Measurements from ENCODE around the gene DCDC1. TPM values are rescaled to one million over a fixed set of nuclear protein-coding genes. Genes with fewer than 3 reads are reported as not detected.

The DCDC1 gene
- under 1 TPM in 3 of 4 donors, not detected in 1; 0.05 to 0.81 (median 0.42) TPM for total RNA-seq

- no peak for TF ChIP-seq POLR2A (IDR thresholded peaks at IDR 0.05)
- TF ChIP-seq CTCF (IDR thresholded peaks at IDR 0.05): no peak
- peak within 1 kb of the TSS; percentile 67 for H3K4me3 ChIP-seq (ENCODE audit: low read depth, poor library complexity, severe bottlenecking)
- intact Hi-C loops (cut with DNase I; ENCODE audit: low total_unique reads): no loop called here
- WGBS, 2 donors: 1% methylated on average over 53 of the region's 53 CpGs
- peak; percentile 87 to 97 for DNase-seq (ENCODE audit: low spot score in 2 of 2)
Observed at GRCh38 chr11:31369348-31370329, at the start of gene DCDC1, which contains the start of gene DNAJC24. Gene DCDC1, minus strand, starts transcription at chr11:31369739. Its CDS starts 41,459 bp downstream, at chr11:31328280. Gene DNAJC24, plus strand, starts transcription at chr11:31369860. Its CDS starts 889 bp downstream, at chr11:31370749.

GRCh38 chr11:31419138-31419537 is 49.6 kb upstream of the DCDC1 start:
- intact Hi-C loops (cut with DNase I; ENCODE audit: low total_unique reads): no loop called here
- TF ChIP-seq POLR2A (IDR thresholded peaks at IDR 0.05) (no peak), CTCF (IDR thresholded peaks at IDR 0.05) (no peak)
- 95 to 97% methylated on average over 3 of the region's 3 CpGs for WGBS, 2 donors
- DNase-seq (ENCODE audit: low spot score in 2 of 2): no peak
- no peak overlapping the region for H3K4me3 ChIP-seq (ENCODE audit: low read depth, poor library complexity, severe bottlenecking)

GRCh38 chr11:31417816-31418215 is 48.3 kb upstream of the DCDC1 start:
- no peak for DNase-seq (ENCODE audit: low spot score in 2 of 2)
- intact Hi-C loops (cut with DNase I; ENCODE audit: low total_unique reads): no loop called here
- WGBS, 2 donors: 94 to 97% methylated on average over 2 of the region's 2 CpGs
- no peak for TF ChIP-seq POLR2A (IDR thresholded peaks at IDR 0.05)
- no peak for TF ChIP-seq CTCF (IDR thresholded peaks at IDR 0.05)
- no peak overlapping the region for H3K4me3 ChIP-seq (ENCODE audit: low read depth, poor library complexity, severe bottlenecking)

- intact Hi-C loops (cut with DNase I; ENCODE audit: low total_unique reads): no loop called here
- TF ChIP-seq POLR2A (IDR thresholded peaks at IDR 0.05) (no peak), CTCF (IDR thresholded peaks at IDR 0.05) (no peak)
- 93 to 97% methylated on average over 1 of the region's 1 CpG for WGBS, 2 donors
- H3K4me3 ChIP-seq (ENCODE audit: low read depth, poor library complexity, severe bottlenecking): no peak overlapping the region
- no peak for DNase-seq (ENCODE audit: low spot score in 2 of 2)
Observed at GRCh38 chr11:31417357-31417756, 47.8 kb upstream of the DCDC1 start.

- WGBS, 2 donors: 68 to 82% methylated on average over 4 of the region's 4 CpGs
Observed at GRCh38 chr11:31415435-31415834, 45.9 kb upstream of the DCDC1 start.

More at GRCh38 chr11:31415435-31415834, 45.9 kb upstream of the DCDC1 start:
- intact Hi-C loops (cut with DNase I; ENCODE audit: low total_unique reads): no loop called here
- H3K4me3 ChIP-seq (ENCODE audit: low read depth, poor library complexity, severe bottlenecking): no peak overlapping the region
- no peak for TF ChIP-seq POLR2A (IDR thresholded peaks at IDR 0.05)
- no peak for TF ChIP-seq CTCF (IDR thresholded peaks at IDR 0.05)
- DNase-seq (ENCODE audit: low spot score in 2 of 2): no peak

Data from lower leg skin (tissue), 4 donors.